ENCODE data around the gene AP2A2.

The AP2A2 gene

GRCh38 chr11:977830-978720 is 52.4 kb downstream of the AP2A2 start:
- DNase-seq, result no peak

- DNase-seq, result no peak
These were observed 53.1 kb downstream of the AP2A2 start for GRCh38 chr11:978781-979180.

GRCh38 chr11:980438-981357 is 55.0 kb downstream of the AP2A2 start:
- DNase-seq, result no peak

GRCh38 chr11:981764-982163 is 56.1 kb downstream of the AP2A2 start:
- no peak for DNase-seq

GRCh38 chr11:984546-984945 is 58.9 kb downstream of the AP2A2 start:
- DNase-seq, result no peak

GRCh38 chr11:985406-985805 is 59.7 kb downstream of the AP2A2 start:
- no peak for DNase-seq

GRCh38 chr11:985848-986247 is 60.2 kb downstream of the AP2A2 start:
- no peak for DNase-seq

GRCh38 chr11:986270-986951 is 60.7 kb downstream of the AP2A2 start:
- DNase-seq, result no peak

- DNase-seq, result no peak
These were observed 61.3 kb downstream of the AP2A2 start for GRCh38 chr11:986952-987305.

- no peak for DNase-seq
These were observed 62.0 kb downstream of the AP2A2 start for GRCh38 chr11:987671-988070.

GRCh38 chr11:990101-990500 is 64.4 kb downstream of the AP2A2 start:
- DNase-seq, result no peak

GRCh38 chr11:991034-991433 is 65.4 kb downstream of the AP2A2 start:
- no peak for DNase-seq

- no peak for DNase-seq
These were observed 66.1 kb downstream of the AP2A2 start for GRCh38 chr11:991711-992307.

- DNase-seq, result no peak
These were observed 66.9 kb downstream of the AP2A2 start for GRCh38 chr11:992577-992976.

- DNase-seq, result no peak
These were observed 68.0 kb downstream of the AP2A2 start for GRCh38 chr11:993632-994167.

- no peak for DNase-seq
These were observed 69.5 kb downstream of the AP2A2 start for GRCh38 chr11:995044-995751.

GRCh38 chr11:995752-996420 is 70.2 kb downstream of the AP2A2 start:
- DNase-seq, result no peak

- no peak for DNase-seq
These were observed 71.0 kb downstream of the AP2A2 start for GRCh38 chr11:996681-997080.

GRCh38 chr11:997907-998306 is 72.2 kb downstream of the AP2A2 start:
- DNase-seq, result no peak

GRCh38 chr11:999009-999408 is 73.3 kb downstream of the AP2A2 start:
- no peak for DNase-seq

All from EL (cell line).